ENCODE data around the gene FHIT.

FHIT gene

DNA sequence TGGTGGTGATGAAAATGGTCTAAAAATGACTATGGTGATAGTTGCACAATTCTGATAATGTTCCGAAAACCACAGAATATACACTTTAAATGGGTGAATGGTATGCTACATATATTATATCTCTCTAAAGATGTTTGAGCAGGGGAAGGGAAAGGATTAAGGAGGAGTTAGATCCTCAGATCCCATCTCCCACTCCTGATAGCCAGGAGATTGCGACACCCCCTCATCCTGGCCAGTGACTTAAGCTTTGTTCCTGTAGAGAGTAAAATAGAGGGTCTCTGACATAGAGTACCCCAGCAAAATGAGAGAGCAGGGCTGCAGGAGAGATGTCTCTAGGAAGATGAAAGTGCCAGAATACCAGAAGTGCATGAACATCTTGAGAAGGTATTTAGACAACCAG is 984.8 kb downstream of the FHIT start:
- Histone ChIP-seq H3K27ac (ENCODE audit: low read length) (no peak overlapping the region), H3K4me3 (ENCODE audit: low read length) (no peak overlapping the region), H3K4me1 (ENCODE audit: low read length) (peaks cover 14% of the 10 kb centered on the region), H3K9ac (ENCODE audit: low read length) (no peak overlapping the region), H2AFZ (ENCODE audit: low read depth, low read length) (no peak overlapping the region), H3K27me3 (ENCODE audit: low read depth, low read length) (no peaks in the 10 kb centered on the region), H4K20me1 (ENCODE audit: insufficient read depth, low read length) (no peaks in the 10 kb centered on the region), H3K9me3 (ENCODE audit: insufficient read depth, low read length) (no peaks in the 10 kb centered on the region), H3K4me2 (ENCODE audit: low read length) (no peak overlapping the region), H3K79me2 (ENCODE audit: low read length) (no peaks in the 10 kb centered on the region), H3K36me3 (replicated peaks; ENCODE audit: low read depth, low read length) (no peaks in the 10 kb centered on the region)
- TF ChIP-seq, protein P1, sequence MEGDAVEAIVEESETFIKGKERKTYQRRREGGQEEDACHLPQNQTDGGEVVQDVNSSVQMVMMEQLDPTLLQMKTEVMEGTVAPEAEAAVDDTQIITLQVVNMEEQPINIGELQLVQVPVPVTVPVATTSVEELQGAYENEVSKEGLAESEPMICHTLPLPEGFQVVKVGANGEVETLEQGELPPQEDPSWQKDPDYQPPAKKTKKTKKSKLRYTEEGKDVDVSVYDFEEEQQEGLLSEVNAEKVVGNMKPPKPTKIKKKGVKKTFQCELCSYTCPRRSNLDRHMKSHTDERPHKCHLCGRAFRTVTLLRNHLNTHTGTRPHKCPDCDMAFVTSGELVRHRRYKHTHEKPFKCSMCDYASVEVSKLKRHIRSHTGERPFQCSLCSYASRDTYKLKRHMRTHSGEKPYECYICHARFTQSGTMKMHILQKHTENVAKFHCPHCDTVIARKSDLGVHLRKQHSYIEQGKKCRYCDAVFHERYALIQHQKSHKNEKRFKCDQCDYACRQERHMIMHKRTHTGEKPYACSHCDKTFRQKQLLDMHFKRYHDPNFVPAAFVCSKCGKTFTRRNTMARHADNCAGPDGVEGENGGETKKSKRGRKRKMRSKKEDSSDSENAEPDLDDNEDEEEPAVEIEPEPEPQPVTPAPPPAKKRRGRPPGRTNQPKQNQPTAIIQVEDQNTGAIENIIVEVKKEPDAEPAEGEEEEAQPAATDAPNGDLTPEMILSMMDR (IDR thresholded peaks at IDR 0.05; ENCODE audit: low read depth, low read length): no peak
- TF ChIP-seq EZH2phosphoT487 (IDR thresholded peaks at IDR 0.05; ENCODE audit: low read depth): no peak

- H3K79me2 ChIP-seq (ENCODE audit: low read length): no peaks in the 10 kb centered on the region
- H4K20me1 ChIP-seq (ENCODE audit: insufficient read depth, low read length): no peaks in the 10 kb centered on the region
- H3K4me3 ChIP-seq (ENCODE audit: low read length): no peak overlapping the region
- no peaks in the 10 kb centered on the region for H3K27me3 ChIP-seq (ENCODE audit: low read depth, low read length)
- H3K9ac ChIP-seq (ENCODE audit: low read length): no peak overlapping the region
- no peaks in the 10 kb centered on the region for H3K36me3 ChIP-seq (replicated peaks; ENCODE audit: low read depth, low read length)
- no peak overlapping the region for H3K4me2 ChIP-seq (ENCODE audit: low read length)
- H3K4me1 ChIP-seq (ENCODE audit: low read length): peaks cover 8% of the 10 kb centered on the region
- no peaks in the 10 kb centered on the region for H3K9me3 ChIP-seq (ENCODE audit: insufficient read depth, low read length)
- H2AFZ ChIP-seq (ENCODE audit: low read depth, low read length): no peak overlapping the region
- no peak overlapping the region for H3K27ac ChIP-seq (ENCODE audit: low read length)
- no peak for TF ChIP-seq EZH2phosphoT487 (IDR thresholded peaks at IDR 0.05; ENCODE audit: low read depth)
- TF ChIP-seq, protein P1 (IDR thresholded peaks at IDR 0.05; ENCODE audit: low read depth, low read length): no peak
Measured at GRCh38 chr3:60263191-60263590, 988.1 kb downstream of the FHIT start.

GRCh38 chr3:60262546-60262945 is 988.7 kb downstream of the FHIT start:
- Histone ChIP-seq H3K36me3 (replicated peaks; ENCODE audit: low read depth, low read length) (no peaks in the 10 kb centered on the region), H3K9ac (ENCODE audit: low read length) (no peak overlapping the region), H2AFZ (ENCODE audit: low read depth, low read length) (no peak overlapping the region), H3K27ac (ENCODE audit: low read length) (no peak overlapping the region), H3K4me2 (ENCODE audit: low read length) (no peak overlapping the region), H3K9me3 (ENCODE audit: insufficient read depth, low read length) (no peaks in the 10 kb centered on the region), H3K27me3 (ENCODE audit: low read depth, low read length) (no peaks in the 10 kb centered on the region), H3K79me2 (ENCODE audit: low read length) (no peaks in the 10 kb centered on the region), H3K4me3 (ENCODE audit: low read length) (no peak overlapping the region), H4K20me1 (ENCODE audit: insufficient read depth, low read length) (no peaks in the 10 kb centered on the region), H3K4me1 (ENCODE audit: low read length) (peaks cover 2% of the 10 kb centered on the region)
- no peak for TF ChIP-seq EZH2phosphoT487 (IDR thresholded peaks at IDR 0.05; ENCODE audit: low read depth)

DNA sequence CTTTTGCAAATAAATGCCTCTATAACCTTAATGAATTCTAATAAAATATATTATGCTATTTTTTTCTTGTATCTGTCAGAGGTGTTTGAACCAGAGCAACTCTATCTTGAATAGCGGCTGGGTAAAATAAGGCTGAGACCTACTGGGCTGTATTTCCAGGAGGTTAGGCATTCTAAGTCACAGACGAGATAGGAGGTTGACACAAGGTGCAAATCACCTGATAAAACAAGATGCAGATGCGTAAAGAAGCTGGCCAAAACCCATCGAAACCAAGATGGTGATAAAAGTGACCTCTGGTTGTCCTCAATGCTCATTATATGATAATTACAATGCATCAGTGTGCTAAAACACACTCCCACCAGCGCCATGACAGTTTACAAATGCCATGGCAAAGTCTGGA is 990.7 kb downstream of the FHIT start:
- Histone ChIP-seq H3K79me2 (ENCODE audit: low read length) (no peaks in the 10 kb centered on the region), H3K36me3 (replicated peaks; ENCODE audit: low read depth, low read length) (no peaks in the 10 kb centered on the region), H2AFZ (ENCODE audit: low read depth, low read length) (no peak overlapping the region), H3K27ac (ENCODE audit: low read length) (no peak overlapping the region), H3K27me3 (ENCODE audit: low read depth, low read length) (no peaks in the 10 kb centered on the region), H4K20me1 (ENCODE audit: insufficient read depth, low read length) (no peaks in the 10 kb centered on the region), H3K4me1 (ENCODE audit: low read length) (no peaks in the 10 kb centered on the region), H3K9me3 (ENCODE audit: insufficient read depth, low read length) (no peaks in the 10 kb centered on the region), H3K4me3 (ENCODE audit: low read length) (no peak overlapping the region), H3K4me2 (ENCODE audit: low read length) (no peak overlapping the region), H3K9ac (ENCODE audit: low read length) (no peak overlapping the region)
- TF ChIP-seq, protein P1 (IDR thresholded peaks at IDR 0.05; ENCODE audit: low read depth, low read length): no peak
- TF ChIP-seq EZH2phosphoT487 (IDR thresholded peaks at IDR 0.05; ENCODE audit: low read depth): no peak

GRCh38 chr3:60250810-60251209 is 1000.4 kb downstream of the FHIT start:
- no peaks in the 10 kb centered on the region for H3K79me2 ChIP-seq (ENCODE audit: low read length)
- no peaks in the 10 kb centered on the region for H3K36me3 ChIP-seq (replicated peaks; ENCODE audit: low read depth, low read length)
- no peak overlapping the region for H3K9ac ChIP-seq (ENCODE audit: low read length)
- 0 out of 2 replicates have a peak, but pooled peaks cover 2% of the 10 kb centered on the region for H3K4me1 ChIP-seq (ENCODE audit: low read length)
- H2AFZ ChIP-seq (ENCODE audit: low read depth, low read length): no peak overlapping the region
- no peaks in the 10 kb centered on the region for H4K20me1 ChIP-seq (ENCODE audit: insufficient read depth, low read length)
- H3K27me3 ChIP-seq (ENCODE audit: low read depth, low read length): 0 out of 2 replicates have a peak, but pooled peaks cover 3% of the 10 kb centered on the region
- H3K27ac ChIP-seq (ENCODE audit: low read length): no peak overlapping the region
- TF ChIP-seq EZH2phosphoT487 (IDR thresholded peaks at IDR 0.05; ENCODE audit: low read depth): no peak
- TF ChIP-seq, protein P1 (IDR thresholded peaks at IDR 0.05; ENCODE audit: low read depth, low read length): no peak
- H3K4me2 ChIP-seq (ENCODE audit: low read length): no peak overlapping the region
- H3K4me3 ChIP-seq (ENCODE audit: low read length): no peak overlapping the region
- no peaks in the 10 kb centered on the region for H3K9me3 ChIP-seq (ENCODE audit: insufficient read depth, low read length)
